Large intestine (tissue), 3 donors: ENCODE measurements around the gene PHF1. TPM values are rescaled to one million over a fixed set of nuclear protein-coding genes. Genes with fewer than 3 reads are reported as not detected.

Experiments used
- DNase-seq, 2 donors: peaks; one replicate each; pipeline versions ENCODE4 v3.0.0 to v3.0.0-alpha.2; 2013
- H3K27ac ChIP-seq: one replicate; pipeline ENCODE4 v1.5.1; 2013; ENCODE audit warnings: low read length
- H3K27me3 ChIP-seq: 2 replicates; pipeline ENCODE4 v1.6.1; 2013; ENCODE audit warnings: low read length; ENCODE audit not compliant: control insufficient read depth, insufficient read depth
- H3K36me3 ChIP-seq: 2 replicates; pipeline ENCODE4 v1.6.1; 2013; ENCODE audit warnings: low read length; ENCODE audit not compliant: control insufficient read depth, insufficient read depth
- H3K4me1 ChIP-seq: one replicate; pipeline ENCODE4 v1.6.1; 2013; ENCODE audit warnings: low read length; ENCODE audit not compliant: control insufficient read depth, insufficient read depth
- H3K4me3 ChIP-seq: one replicate; pipeline ENCODE4 v1.5.1; 2013; ENCODE audit warnings: low read length
- H3K9me3 ChIP-seq: one replicate; pipeline ENCODE4 v1.6.1; 2013; ENCODE audit warnings: mild to moderate bottlenecking, low read depth, low read length, moderate library complexity; ENCODE audit not compliant: control insufficient read depth
- WGBS: methylation state at CpG from one replicate; pipeline ENCODE4 v1.1.5; 2013; ENCODE audit warnings: low lambda C conversion rate; ENCODE audit not compliant: insufficient coverage; 5-methylcytosine and 5-hydroxymethylcytosine counted together
- polyA plus RNA-seq: library from polyadenylated mRNA; unstranded; fragments of 120-200 nt; gene quantifications from one replicate; pipeline ENCODE4 v1.2.1, GENCODE V29; 2013

PHF1 gene
- polyA plus RNA-seq, 1 donor: 50.1 TPM

DNA sequence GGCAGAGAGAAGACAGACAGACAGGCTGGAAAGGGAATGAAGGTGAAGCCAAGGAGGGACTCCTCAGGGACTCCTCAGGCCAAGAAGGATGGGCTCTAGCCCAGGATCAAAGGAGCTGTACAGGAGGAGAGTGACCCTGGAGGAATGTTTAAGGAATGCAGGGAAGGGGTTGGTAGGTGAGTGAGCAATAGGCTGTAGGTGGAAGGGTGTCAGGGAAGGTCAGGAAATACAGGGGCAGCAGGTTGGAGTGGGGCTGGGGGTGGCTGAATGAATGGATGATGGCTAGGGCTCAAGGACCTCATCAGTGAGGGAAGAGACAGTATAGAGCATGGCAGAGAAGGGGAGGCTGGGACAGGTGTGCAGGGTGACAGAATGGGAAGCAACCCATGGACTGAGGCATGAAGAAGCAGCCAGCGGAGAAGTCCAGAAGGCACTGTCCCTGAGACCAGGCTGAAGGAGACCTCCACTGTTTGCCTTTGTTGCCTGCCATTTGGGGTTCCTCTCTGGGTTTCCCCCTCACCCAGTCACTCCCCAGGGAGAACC lies 22.3 kb downstream of the PHF1 start:
- Histone ChIP-seq H3K4me3 (no peak overlapping the region), H3K36me3 (peaks cover 24% of the 10 kb centered on the region), H3K27me3 (no peaks in the 10 kb centered on the region), H3K4me1 (peaks cover 33% of the 10 kb centered on the region), H3K27ac (peak overlapping the region; percentile 34), H3K9me3 (no peaks in the 10 kb centered on the region)
- no CpG with 5 or more reads among the region's 1 CpG for WGBS
- DNase-seq: no peak

- Histone ChIP-seq H3K27me3 (no peaks in the 10 kb centered on the region), H3K36me3 (peaks cover 30% of the 10 kb centered on the region), H3K4me1 (peaks cover 27% of the 10 kb centered on the region), H3K4me3 (no peak overlapping the region), H3K9me3 (no peaks in the 10 kb centered on the region), H3K27ac (peak overlapping the region; percentile 34)
- 57% methylated on average over 2 of the region's 17 CpGs for WGBS
- DNase-seq: no peak
Observed at GRCh38 chr6:33433544-33434191, 22.9 kb downstream of the PHF1 start.

- H3K27me3 ChIP-seq: no peaks in the 10 kb centered on the region
- H3K9me3 ChIP-seq: no peaks in the 10 kb centered on the region
- WGBS: no CpG with 5 or more reads among the region's 4 CpGs
- peaks cover 19% of the 10 kb centered on the region for H3K4me1 ChIP-seq
- DNase-seq: no peak
- peaks cover 37% of the 10 kb centered on the region for H3K36me3 ChIP-seq
- no peak overlapping the region for H3K4me3 ChIP-seq
- no peak overlapping the region for H3K27ac ChIP-seq
Observed at GRCh38 chr6:33434961-33435360, 24.1 kb downstream of the PHF1 start.

- Histone ChIP-seq H3K27me3 (no peaks in the 10 kb centered on the region), H3K4me3 (no peak overlapping the region), H3K9me3 (no peaks in the 10 kb centered on the region), H3K4me1 (peaks cover 3% of the 10 kb centered on the region), H3K36me3 (peaks cover 57% of the 10 kb centered on the region), H3K27ac (no peak overlapping the region)
- WGBS: no CpG with 5 or more reads among the region's 18 CpGs
- DNase-seq: no peak
Observed at GRCh38 chr6:33437666-33438065, 26.9 kb downstream of the PHF1 start.

DNA sequence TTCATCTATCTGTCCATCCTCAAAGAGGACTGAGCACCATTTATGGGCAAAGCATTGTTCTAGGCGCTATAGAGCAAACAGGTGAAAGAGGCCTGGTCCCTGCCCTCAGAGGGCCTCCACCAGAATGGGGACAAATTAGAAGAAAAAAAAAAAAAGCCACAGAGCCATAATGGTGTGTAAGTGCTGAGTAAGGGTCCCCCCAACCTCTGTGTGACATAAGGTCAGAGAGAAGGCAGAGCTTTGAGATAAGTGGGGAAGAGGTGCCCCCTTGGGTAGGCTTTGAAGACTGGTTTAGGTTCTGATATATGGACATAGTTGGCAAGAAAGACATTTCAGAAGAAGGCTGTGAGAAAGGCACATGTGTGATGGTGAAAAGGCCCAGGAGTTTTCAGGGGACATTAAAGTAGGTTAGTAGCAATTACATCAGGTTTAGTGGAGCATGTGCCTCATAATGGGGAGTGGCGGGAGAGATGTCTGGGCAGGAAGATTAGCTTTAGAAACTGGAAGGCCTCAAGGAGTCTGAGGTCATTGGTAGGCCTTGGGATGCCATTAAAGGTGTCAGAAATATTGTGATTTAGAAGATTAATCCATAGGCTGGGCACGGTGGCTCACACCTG lies 28.3 kb downstream of the PHF1 start:
- Histone ChIP-seq H3K27me3 (no peaks in the 10 kb centered on the region), H3K36me3 (peaks cover 65% of the 10 kb centered on the region), H3K27ac (no peak overlapping the region), H3K4me1 (peaks cover 3% of the 10 kb centered on the region), H3K4me3 (no peak overlapping the region), H3K9me3 (no peaks in the 10 kb centered on the region)
- no CpG with 5 or more reads among the region's 3 CpGs for WGBS
- DNase-seq: no peak

GRCh38 chr6:33439956-33440648 lies 29.3 kb downstream of the PHF1 start:
- Histone ChIP-seq H3K27ac (no peak overlapping the region), H3K27me3 (no peaks in the 10 kb centered on the region), H3K4me3 (no peak overlapping the region), H3K4me1 (peaks cover 3% of the 10 kb centered on the region), H3K9me3 (no peaks in the 10 kb centered on the region), H3K36me3 (peaks cover 71% of the 10 kb centered on the region)
- 77% methylated on average over 1 of the region's 9 CpGs for WGBS
- no peak for DNase-seq

- no peak overlapping the region for H3K27ac ChIP-seq
- H3K27me3 ChIP-seq: no peaks in the 10 kb centered on the region
- WGBS: no CpG with 5 or more reads among the region's 19 CpGs
- no peak overlapping the region for H3K4me3 ChIP-seq
- peaks cover 64% of the 10 kb centered on the region for H3K36me3 ChIP-seq
- H3K4me1 ChIP-seq: no peaks in the 10 kb centered on the region
- no peaks in the 10 kb centered on the region for H3K9me3 ChIP-seq
- no peak for DNase-seq
Observed at GRCh38 chr6:33440649-33441309, 30.0 kb downstream of the PHF1 start.

GRCh38 chr6:33441457-33441856 lies 30.6 kb downstream of the PHF1 start:
- peaks cover 67% of the 10 kb centered on the region for H3K36me3 ChIP-seq
- no peak overlapping the region for H3K27ac ChIP-seq
- WGBS: no CpG with 5 or more reads among the region's 9 CpGs

DNA sequence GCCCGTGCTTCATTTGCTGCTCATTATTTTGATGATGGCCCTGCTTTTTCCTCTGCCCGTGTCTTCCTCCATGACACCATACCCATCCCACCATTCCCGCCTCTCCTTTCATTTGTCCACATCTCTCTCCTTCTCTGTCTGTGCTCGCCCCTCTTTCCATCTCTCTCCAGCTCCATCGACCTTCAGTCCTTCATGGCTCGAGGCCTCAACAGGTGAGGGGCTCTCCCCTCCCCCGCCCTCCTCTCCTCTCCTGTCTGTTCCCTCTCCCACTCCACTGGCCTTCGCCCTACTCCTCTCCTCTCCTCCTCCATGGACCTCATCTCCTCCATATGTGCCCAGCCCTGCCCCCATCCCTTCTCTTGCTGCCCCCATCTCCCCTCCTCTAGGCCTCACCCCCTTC lies 31.5 kb downstream of the PHF1 start:
- no peak for DNase-seq

More at GRCh38 chr6:33441457-33441856, 30.6 kb downstream of the PHF1 start:
- H3K27me3 ChIP-seq: no peaks in the 10 kb centered on the region
- H3K4me1 ChIP-seq: no peaks in the 10 kb centered on the region
- no peak for DNase-seq
- H3K9me3 ChIP-seq: no peaks in the 10 kb centered on the region
- no peak overlapping the region for H3K4me3 ChIP-seq

GRCh38 chr6:33443025-33443424 lies 32.2 kb downstream of the PHF1 start:
- Histone ChIP-seq H3K27ac (no peak overlapping the region), H3K36me3 (peaks cover 69% of the 10 kb centered on the region), H3K4me1 (no peaks in the 10 kb centered on the region), H3K27me3 (no peaks in the 10 kb centered on the region), H3K9me3 (no peaks in the 10 kb centered on the region), H3K4me3 (no peak overlapping the region)
- no CpG with 5 or more reads among the region's 17 CpGs for WGBS
- no peak for DNase-seq

More for the DNA sequence above, 31.5 kb downstream of the PHF1 start:
- H3K4me1 ChIP-seq: no peaks in the 10 kb centered on the region
- H3K27ac ChIP-seq: no peak overlapping the region
- WGBS: 87% methylated on average over 5 of the region's 8 CpGs
- no peak overlapping the region for H3K4me3 ChIP-seq
- H3K36me3 ChIP-seq: peaks cover 67% of the 10 kb centered on the region
- no peaks in the 10 kb centered on the region for H3K27me3 ChIP-seq
- H3K9me3 ChIP-seq: no peaks in the 10 kb centered on the region
